PC-9 (cell line): Measurements from ENCODE around the gene TMEM89.
A peak's percentile ranks its signal among the peaks of the same experiment; 100 is the strongest.

Experiments used
- EZH2 ChIP-seq: fragments of 200-600 bp; sonication (generic); IDR thresholded peaks from 2 replicates; pipeline ENCODE4 v1.8.0; 2017; ENCODE audit warnings: antibody characterized with exemption, low read depth
- TF ChIP-seq, protein P1 (sequence below): fragments of 200-600 bp; sonication (generic); conservative IDR thresholded peaks from 2 replicates; pipeline ENCODE4 v1.6.1; 2017; ENCODE audit warnings: mixed run types, antibody characterized with exemption, mild to moderate bottlenecking, moderate library complexity

GRCh38 chr3:48635222-48636021 lies 13.9 kb upstream of the TMEM89 start, which contains the start of gene SLC26A6:
- TF ChIP-seq, protein P1, sequence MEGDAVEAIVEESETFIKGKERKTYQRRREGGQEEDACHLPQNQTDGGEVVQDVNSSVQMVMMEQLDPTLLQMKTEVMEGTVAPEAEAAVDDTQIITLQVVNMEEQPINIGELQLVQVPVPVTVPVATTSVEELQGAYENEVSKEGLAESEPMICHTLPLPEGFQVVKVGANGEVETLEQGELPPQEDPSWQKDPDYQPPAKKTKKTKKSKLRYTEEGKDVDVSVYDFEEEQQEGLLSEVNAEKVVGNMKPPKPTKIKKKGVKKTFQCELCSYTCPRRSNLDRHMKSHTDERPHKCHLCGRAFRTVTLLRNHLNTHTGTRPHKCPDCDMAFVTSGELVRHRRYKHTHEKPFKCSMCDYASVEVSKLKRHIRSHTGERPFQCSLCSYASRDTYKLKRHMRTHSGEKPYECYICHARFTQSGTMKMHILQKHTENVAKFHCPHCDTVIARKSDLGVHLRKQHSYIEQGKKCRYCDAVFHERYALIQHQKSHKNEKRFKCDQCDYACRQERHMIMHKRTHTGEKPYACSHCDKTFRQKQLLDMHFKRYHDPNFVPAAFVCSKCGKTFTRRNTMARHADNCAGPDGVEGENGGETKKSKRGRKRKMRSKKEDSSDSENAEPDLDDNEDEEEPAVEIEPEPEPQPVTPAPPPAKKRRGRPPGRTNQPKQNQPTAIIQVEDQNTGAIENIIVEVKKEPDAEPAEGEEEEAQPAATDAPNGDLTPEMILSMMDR, result peak; percentile 56; the same call in 1 of the 2 replicates
- no peak for TF ChIP-seq EZH2
